GM19023 (cell line): ENCODE measurements around the gene TNNC1.

Experiments
- ATAC-seq: cut with Tn5 transposase; IDR thresholded peaks from one replicate; pipeline ENCODE4 v1.9.1; 2021; ENCODE audit warnings: mild to moderate bottlenecking, moderate library complexity; ENCODE audit not compliant: unreplicated experiment

The TNNC1 gene

GRCh38 chr3:52443791-52444687 is 9.8 kb downstream of the TNNC1 start:
- ATAC-seq: no peak

DNA sequence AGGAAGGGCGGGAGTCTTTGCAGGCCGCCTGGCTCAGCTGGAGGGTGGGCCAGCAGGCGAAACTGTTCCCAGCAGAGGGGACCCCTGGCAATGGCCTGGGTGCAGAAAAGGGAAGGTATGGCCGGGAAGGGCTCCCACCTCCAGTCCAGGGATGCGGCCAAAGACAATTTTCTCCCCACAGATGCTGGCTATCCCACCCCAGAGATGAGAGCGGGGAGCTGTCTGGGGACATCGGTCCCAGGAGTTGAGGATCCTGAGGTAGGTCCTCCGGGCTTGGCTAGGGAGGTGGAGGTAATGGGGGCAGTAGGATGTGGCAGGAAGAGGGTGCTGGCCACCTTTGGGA is 10.6 kb downstream of the TNNC1 start:
- no peak for ATAC-seq

GRCh38 chr3:52442409-52443267 is 11.2 kb downstream of the TNNC1 start:
- no peak for ATAC-seq

DNA sequence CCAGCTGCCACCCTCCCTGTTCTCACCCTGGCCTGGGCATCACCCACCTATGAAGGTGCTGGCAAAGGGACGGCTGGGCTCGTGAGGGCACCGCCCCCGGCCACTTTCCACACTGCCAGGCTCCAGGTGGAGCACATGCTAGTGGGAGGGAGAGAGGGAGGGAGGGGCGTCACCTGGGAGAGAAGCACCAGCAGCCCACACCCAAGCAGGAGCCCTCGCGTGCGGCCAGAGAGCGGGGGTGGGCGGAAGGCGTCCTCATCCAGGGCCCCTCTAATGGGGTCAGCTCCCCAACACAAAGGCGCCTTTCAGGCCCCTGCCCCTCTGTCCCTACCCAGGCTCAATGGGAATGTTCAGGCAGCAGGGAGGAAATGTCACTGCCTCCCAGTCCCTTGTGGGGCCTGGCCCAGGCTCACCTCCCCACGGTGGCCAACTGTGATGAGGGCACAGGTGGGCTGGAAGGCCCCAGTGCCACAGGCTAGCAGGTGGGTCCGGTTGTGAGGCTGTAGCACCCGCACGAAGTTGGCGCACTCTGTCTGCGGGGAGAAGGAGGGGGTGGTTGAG is 12.0 kb downstream of the TNNC1 start:
- ATAC-seq: no peak

DNA sequence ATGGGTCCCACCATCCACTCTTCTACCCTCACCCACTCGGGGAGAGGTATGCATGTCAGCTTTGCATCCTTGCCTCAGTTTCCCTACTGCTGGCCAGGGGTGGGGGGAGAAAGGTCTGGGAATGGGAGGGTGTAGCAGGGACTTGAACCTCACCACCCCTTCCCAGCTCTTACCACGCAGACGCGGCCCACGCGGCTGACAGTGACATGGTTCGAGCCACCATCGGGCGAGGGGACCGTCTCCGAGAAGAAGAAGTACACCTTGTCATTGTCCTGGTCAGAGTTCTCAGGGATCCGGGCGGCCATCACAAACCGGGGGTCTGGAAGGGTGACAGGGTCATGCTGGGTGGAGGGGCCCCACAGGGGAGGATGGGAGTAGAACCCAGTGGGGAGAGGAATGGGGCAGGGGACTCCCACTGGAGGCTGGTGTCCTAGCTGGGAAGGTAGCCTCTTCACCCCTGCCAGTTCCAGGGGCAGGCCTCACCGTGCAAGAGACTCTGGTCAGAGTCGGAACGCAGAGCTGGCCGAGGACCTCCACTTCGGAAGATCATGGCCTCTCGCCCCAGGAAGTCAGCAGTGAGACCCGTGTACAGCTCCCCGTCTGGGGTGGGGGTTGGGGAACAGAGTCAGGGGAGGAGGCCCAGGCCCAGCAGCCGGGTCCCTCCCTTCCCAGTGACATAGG is 12.6 kb downstream of the TNNC1 start:
- ATAC-seq: no peak

GRCh38 chr3:52440671-52441070 is 13.2 kb downstream of the TNNC1 start:
- ATAC-seq: no peak

- ATAC-seq: no peak
Observed at GRCh38 chr3:52440249-52440551, 13.6 kb downstream of the TNNC1 start.

- no peak for ATAC-seq
Observed at GRCh38 chr3:52439426-52440248, 14.2 kb downstream of the TNNC1 start.

GRCh38 chr3:52438579-52439425 is 15.0 kb downstream of the TNNC1 start:
- no peak for ATAC-seq

DNA sequence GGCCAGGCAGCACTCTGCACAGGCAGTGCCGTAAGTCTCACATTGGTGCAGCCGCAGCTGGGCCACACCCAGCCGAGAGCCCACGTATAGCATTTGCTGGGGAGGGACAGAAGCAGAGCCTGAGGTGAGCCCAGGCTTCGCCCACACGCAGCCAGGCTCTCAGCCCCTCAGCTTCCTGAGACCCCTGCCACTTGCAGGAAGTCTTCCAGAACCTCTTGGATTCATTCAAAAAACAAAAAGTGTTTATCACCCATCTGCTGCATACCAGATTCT is 15.8 kb downstream of the TNNC1 start:
- no peak for ATAC-seq

GRCh38 chr3:52437326-52438103 is 16.3 kb downstream of the TNNC1 start:
- ATAC-seq: no peak

GRCh38 chr3:52436500-52437149 is 17.2 kb downstream of the TNNC1 start:
- no peak for ATAC-seq

DNA sequence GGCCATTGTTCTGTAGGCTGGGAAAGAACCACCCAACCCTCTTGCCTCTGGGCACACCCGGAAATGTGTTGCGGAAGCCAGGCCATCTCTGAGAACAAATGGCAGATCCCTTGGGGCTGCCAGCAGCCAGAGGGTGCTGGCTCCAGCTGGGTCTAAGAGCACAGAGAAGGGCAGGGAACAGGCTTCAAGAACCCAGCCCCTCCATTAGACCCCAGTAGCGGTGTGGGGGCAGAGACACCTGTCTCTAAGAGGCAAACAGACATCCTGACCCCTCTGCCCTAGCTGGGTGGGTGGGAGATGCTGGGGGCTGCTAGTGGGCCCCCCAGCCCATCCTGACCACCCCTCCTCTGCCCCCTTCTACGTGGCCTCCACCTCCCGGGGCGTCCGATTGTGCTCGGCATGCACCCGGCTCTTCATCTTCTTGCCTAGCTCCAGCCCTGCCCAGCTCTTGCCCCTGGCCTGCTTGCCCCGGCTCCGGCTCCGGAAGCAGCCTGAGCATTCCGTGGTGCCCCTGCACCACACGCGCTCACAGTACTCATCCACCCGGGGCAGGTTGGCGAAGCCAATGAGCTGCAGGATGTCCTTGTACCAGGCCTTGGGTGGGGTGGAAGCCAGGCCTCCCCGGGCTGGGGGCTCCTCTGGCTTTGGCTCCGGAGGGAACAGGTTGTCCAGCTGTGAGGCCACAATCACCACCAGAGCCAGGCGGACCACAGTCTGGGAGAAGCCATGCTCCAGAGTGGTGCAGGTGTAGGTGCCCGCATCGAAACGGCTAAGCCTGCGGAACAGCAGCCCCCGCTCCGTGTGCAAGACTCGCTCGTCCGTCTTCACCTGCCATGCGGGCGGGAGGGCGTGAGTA is 18.4 kb downstream of the TNNC1 start:
- ATAC-seq: no peak

DNA sequence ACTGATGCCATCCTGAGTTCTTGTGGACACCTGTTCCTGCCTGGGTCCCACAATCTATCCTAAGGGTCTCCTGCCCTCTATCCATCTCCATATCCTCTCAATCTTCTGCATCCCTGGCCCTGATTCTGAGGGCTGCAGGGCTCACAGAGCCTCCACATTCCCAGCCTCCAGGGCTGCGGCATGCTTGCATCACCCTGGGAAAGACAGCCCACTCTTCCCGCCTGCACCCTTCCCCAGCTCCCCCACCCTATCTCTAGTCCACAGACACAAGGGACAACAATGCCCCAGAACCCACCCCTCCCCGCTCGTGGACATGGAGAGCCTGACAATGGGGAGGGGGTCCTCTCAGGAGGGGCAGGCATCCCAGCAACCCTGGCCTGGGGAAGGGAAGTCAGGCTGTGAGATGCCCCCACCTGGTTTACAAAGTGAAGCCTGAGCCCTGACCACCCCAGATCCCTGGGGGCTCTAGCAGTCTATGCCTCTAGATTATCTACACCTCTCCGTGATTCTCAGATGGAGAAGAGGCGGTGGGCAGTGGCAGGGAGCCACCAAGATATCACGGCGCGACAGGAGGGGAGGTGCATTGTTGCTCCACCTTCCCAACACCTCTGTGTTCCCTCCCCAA is 19.2 kb downstream of the TNNC1 start:
- ATAC-seq: no peak

DNA sequence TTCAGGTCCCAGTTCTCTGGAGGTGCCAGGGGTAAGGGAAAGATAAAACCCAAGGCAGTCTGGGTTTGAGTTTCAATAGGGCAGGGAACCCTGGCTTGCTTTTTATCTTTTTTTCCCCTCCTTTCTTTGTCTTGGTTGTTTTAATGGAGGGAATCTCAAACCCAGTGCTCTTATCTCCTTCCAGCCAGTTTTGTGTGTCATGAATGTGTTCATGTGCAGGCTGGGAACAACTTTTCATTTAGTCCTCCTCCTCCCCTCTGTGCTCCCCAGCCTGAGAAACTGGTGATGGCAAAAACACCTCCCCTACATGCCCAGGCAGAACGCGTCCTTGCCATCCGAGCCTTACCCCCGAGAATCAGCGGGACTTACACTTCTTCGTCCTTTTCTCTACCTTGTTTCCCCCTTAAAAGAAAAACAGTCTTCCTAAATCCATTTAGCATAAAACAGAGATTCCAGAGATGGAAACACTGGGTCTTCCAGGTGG is 19.8 kb downstream of the TNNC1 start:
- ATAC-seq: no peak

- no peak for ATAC-seq
Observed at GRCh38 chr3:52433328-52433995, 20.4 kb downstream of the TNNC1 start.
